Measurements from ENCODE around the gene PC. TPM values are rescaled to one million over a fixed set of nuclear protein-coding genes. Genes with fewer than 3 reads are reported as not detected.

The PC gene
- total and polyA plus RNA-seq, 2 donors (not counting 3 experiments of a cell fraction or from before 2014, with no cell fraction given) = 5.5 to 17.5 TPM

DNA sequence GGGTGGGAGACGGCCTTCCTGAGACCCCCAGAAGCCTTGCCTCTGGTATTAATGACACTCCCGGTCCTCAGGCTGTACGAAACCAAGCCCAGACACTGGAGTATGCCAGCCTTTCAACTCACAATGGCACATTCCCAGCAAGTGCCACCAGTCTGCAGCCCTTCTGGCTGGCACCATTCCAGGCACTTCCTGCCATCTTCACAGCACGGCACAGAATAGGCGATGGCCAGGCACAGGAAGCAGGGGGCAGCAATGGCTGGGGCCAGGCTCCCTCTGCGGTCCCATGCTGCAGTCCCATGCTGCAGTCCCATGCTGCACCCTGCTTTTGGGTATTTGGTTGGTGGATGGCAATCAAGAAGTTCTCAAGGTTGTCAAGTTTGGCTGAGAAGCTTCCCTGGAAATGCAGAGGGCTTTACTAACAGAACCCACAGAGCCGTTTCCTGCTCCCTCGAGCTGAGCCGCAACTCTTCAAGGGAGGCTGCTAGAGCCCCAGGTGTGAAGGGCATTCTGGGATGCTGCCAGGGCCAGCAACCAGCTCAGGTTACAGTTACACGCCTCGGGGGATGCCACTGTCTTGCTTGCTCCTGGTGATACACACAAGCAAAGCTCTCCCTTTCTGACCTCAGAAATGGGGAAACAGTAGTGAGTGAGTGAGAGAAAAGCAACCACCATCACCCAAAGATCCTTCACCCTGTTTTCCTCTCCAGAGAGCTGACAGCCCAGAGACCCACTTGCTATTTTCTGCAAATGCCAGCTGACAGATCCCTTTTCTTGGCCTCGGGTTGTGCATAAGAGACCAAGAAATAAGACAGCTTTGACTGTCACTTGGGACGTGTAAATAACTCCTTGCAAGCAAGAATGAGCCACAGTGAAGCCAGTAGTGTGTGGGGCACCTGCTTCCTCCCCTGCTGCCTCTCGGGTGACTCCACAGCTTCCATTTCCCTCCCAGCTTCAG, 77.4 kb downstream of the PC start:
- no peaks in the 10 kb centered on the region for H3K27me3 ChIP-seq (ENCODE audit: control insufficient read depth in 2 of 2, insufficient read depth in 2 of 2, low read length in 2 of 2)
- H3K9ac ChIP-seq (replicated peaks; ENCODE audit: extremely low read depth, insufficient read depth, low read length) = no peak overlapping the region
- no TSS peak for BruUV-seq (replicated peaks)
- H3K9me1 ChIP-seq (replicated peaks; ENCODE audit: control insufficient read depth, extremely low read depth, insufficient read depth, low read length) = no peaks in the 10 kb centered on the region
- dilution Hi-C loops (cut with MboI; ENCODE audit: extremely low pct_ligation_motif_present, low sequenced_read_pairs) = no loop called here
- no peak for TF ChIP-seq CTCF (IDR thresholded peaks at IDR 0.05; ENCODE audit: extremely low read depth in 1 of 2, insufficient read depth in 1 of 2, low read depth in 1 of 2, low read length in 2 of 2)
- TF ChIP-seq, protein P1, sequence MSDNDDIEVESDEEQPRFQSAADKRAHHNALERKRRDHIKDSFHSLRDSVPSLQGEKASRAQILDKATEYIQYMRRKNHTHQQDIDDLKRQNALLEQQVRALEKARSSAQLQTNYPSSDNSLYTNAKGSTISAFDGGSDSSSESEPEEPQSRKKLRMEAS (IDR thresholded peaks at IDR 0.05; ENCODE audit: insufficient read depth, insufficient read length) = no peak
- no peak for TF ChIP-seq EZH2 (IDR thresholded peaks at IDR 0.05; ENCODE audit: borderline replicate concordance, low read depth, low read length, severe bottlenecking)
- no peak for TF ChIP-seq JUN (IDR thresholded peaks at IDR 0.05; ENCODE audit: borderline replicate concordance, insufficient read depth, insufficient read length, low read depth)
- no peak for TF ChIP-seq MYC (IDR thresholded peaks at IDR 0.05; ENCODE audit: low read depth, low read length)
- no peak for TF ChIP-seq FOS (IDR thresholded peaks at IDR 0.05; ENCODE audit: borderline replicate concordance, insufficient read depth, low read length)
- no peak for TF ChIP-seq POLR2AphosphoS5 (IDR thresholded peaks at IDR 0.05; ENCODE audit: insufficient read depth, low read depth, low read length)
- no peak for TF ChIP-seq POLR2A (IDR thresholded peaks at IDR 0.05; ENCODE audit: low read depth, low read length)
- TF ChIP-seq GATA2 (IDR thresholded peaks at IDR 0.05; ENCODE audit: insufficient read depth, insufficient read length, low read depth, low read length) = no peak
- H3K9me3 ChIP-seq (replicated peaks; ENCODE audit: control insufficient read depth, insufficient read depth, low read length) = no peaks in the 10 kb centered on the region
- H3K4me1 ChIP-seq (ENCODE audit: control insufficient read depth, extremely low read depth, insufficient read depth, low read length) = peaks cover 5% of the 10 kb centered on the region
- ChIA-PET POLR2A (no interaction called here), CTCF (interaction anchor here (0.7 to 7.7 kb wide), 9 partner anchors 12 to 96 kb away, joined by 3 to 49 read pairs (median 5); partner anchors contain the start of genes C11orf86 and RCE1)
- no peaks in the 10 kb centered on the region for H3K79me2 ChIP-seq (ENCODE audit: control insufficient read depth, insufficient read depth, low read length)
- no peak overlapping the region for H3K27ac ChIP-seq (ENCODE audit: insufficient read depth, low read depth, low read length)
- H3K36me3 ChIP-seq (ENCODE audit: control insufficient read depth in 2 of 2, extremely low read depth in 1 of 2, insufficient read depth in 2 of 2, low read length in 2 of 2) = no peaks in the 10 kb centered on the region
- FAIRE-seq = no peak
- H3K4me3 ChIP-seq (replicated peaks in 1 of 3; ENCODE audit: insufficient read depth in 1 of 3, low read depth in 1 of 3, low read length in 3 of 3) = no peak overlapping the region
- no peak overlapping the region for H2AFZ ChIP-seq (ENCODE audit: low read depth, low read length)
- no peak overlapping the region for H3K4me2 ChIP-seq (ENCODE audit: insufficient read depth, low read length)
- no peaks in the 10 kb centered on the region for H4K20me1 ChIP-seq (replicated peaks; ENCODE audit: control insufficient read depth, extremely low read depth, insufficient read depth, low read length)
- intact Hi-C loops (cut with micrococcal nuclease) = no loop called here
- no peak for DNase-seq (ENCODE audit: low read depth, low spot score)

Data from endothelial cell of umbilical vein (primary cell).